GM23338 (cell line): ENCODE data around the gene STAU1. TPM values are rescaled to one million over a fixed set of nuclear protein-coding genes. Genes with fewer than 3 reads are reported as not detected.

ENCODE experiments used
- ATAC-seq: fragments of 200-7000 bp; cut with Tn5 transposase; 3 replicates; pipeline ENCODE4 v1.9.1; 2020
- DNase-seq: peaks from one replicate; pipeline ENCODE4 v3.0.0-alpha.2; 2015; ENCODE audit warnings: low spot score
- H2AFZ ChIP-seq: fragments of 200-600 bp; sonication (generic); 2 replicates; pipeline ENCODE4 v1.8.0; 2016; ENCODE audit warnings: antibody characterized with exemption, mild to moderate bottlenecking, moderate library complexity
- H3F3A ChIP-seq: fragments of 200-600 bp; sonication (generic); replicated peaks from 2 replicates; pipeline ENCODE4 v1.8.0; 2017; ENCODE audit warnings: antibody characterized with exemption, mixed run types, low read depth
- H3K27ac ChIP-seq: fragments of 200-600 bp; sonication (generic); 2 replicates; pipeline ENCODE4 v1.6.1; 2016; ENCODE audit warnings: low read depth
- H3K27me3 ChIP-seq: fragments of 200-600 bp; sonication (generic); 2 replicates; pipeline ENCODE4 v1.8.0; 2016; ENCODE audit warnings: mild to moderate bottlenecking, mixed run types, moderate library complexity; ENCODE audit not compliant: insufficient read depth
- H3K36me3 ChIP-seq: fragments of 200-600 bp; sonication (generic); 2 replicates; pipeline ENCODE4 v1.8.0; 2016; ENCODE audit warnings: mild to moderate bottlenecking; ENCODE audit not compliant: insufficient read depth
- H3K4me1 ChIP-seq: fragments of 200-600 bp; sonication (generic); 2 replicates; pipeline ENCODE4 v1.8.0; 2016; ENCODE audit warnings: mild to moderate bottlenecking, moderate library complexity; ENCODE audit not compliant: insufficient read depth
- H3K4me2 ChIP-seq: fragments of 200-600 bp; sonication (generic); 2 replicates; pipeline ENCODE4 v1.7.1; 2017; ENCODE audit warnings: mixed run types
- H3K4me3 ChIP-seq: fragments of 200-600 bp; sonication (generic); 2 replicates; pipeline ENCODE4 v1.6.1; 2016; ENCODE audit warnings: mixed run types
- H3K79me2 ChIP-seq: fragments of 200-600 bp; sonication (generic); replicated peaks from 2 replicates; pipeline ENCODE4 v1.8.0; 2017; ENCODE audit warnings: mild to moderate bottlenecking; ENCODE audit not compliant: insufficient read depth
- H3K9me2 ChIP-seq: fragments of 200-600 bp; sonication (generic); 2 replicates; pipeline ENCODE4 v1.8.0; 2017; ENCODE audit not compliant: insufficient read depth
- H4K20me1 ChIP-seq: fragments of 200-600 bp; sonication (generic); replicated peaks from 2 replicates; pipeline ENCODE4 v1.8.0; 2017; ENCODE audit warnings: mild to moderate bottlenecking; ENCODE audit not compliant: insufficient read depth
- H3K27ac Mint-ChIP-seq: 2 replicates; pipeline ENCODE4 v1.8.0; 2020; ENCODE audit warnings: inconsistent platforms, mild to moderate bottlenecking, moderate library complexity, mixed read lengths
- H3K27me3 Mint-ChIP-seq: 3 replicates; pipeline ENCODE4 v1.8.0; 2022; ENCODE audit warnings: low read depth, mild to moderate bottlenecking, moderate library complexity, mixed read lengths, inconsistent platforms; ENCODE audit not compliant: insufficient read depth, poor library complexity
- H3K36me3 Mint-ChIP-seq: 3 replicates; pipeline ENCODE4 v1.8.0; 2021; ENCODE audit warnings: low read depth, mild to moderate bottlenecking, inconsistent platforms, moderate library complexity, mixed read lengths
- H3K4me1 Mint-ChIP-seq: 3 replicates; pipeline ENCODE4 v1.8.0; 2020; ENCODE audit warnings: mild to moderate bottlenecking, inconsistent platforms, mixed read lengths
- H3K4me3 Mint-ChIP-seq: 3 replicates; pipeline ENCODE4 v1.8.0; 2021; ENCODE audit warnings: moderate library complexity, mild to moderate bottlenecking, inconsistent platforms, mixed read lengths
- H3K9me3 Mint-ChIP-seq: 3 replicates; pipeline ENCODE4 v1.8.0; 2020; ENCODE audit warnings: moderate library complexity, mild to moderate bottlenecking, inconsistent platforms, mixed read lengths
- CREB1 ChIP-seq: fragments of 250-450 bp; sonication (Bioruptor Pico); IDR thresholded peaks from 2 replicates; pipeline ENCODE4 v1.5.0; 2020; ENCODE audit warnings: low read depth, mild to moderate bottlenecking, moderate library complexity
- ETS1 ChIP-seq: IDR thresholded peaks from 2 replicates; pipeline ENCODE4 v1.6.1; 2016; ENCODE audit warnings: antibody characterized with exemption
- JUNB ChIP-seq: IDR thresholded peaks from one replicate; pipeline ENCODE4 v1.6.1; 2016; ENCODE audit warnings: antibody characterized with exemption; ENCODE audit not compliant: unreplicated experiment
- NANOG ChIP-seq: IDR thresholded peaks from 2 replicates; pipeline ENCODE4 v1.6.1; 2016; ENCODE audit warnings: antibody characterized with exemption, borderline replicate concordance
- POLR2AphosphoS5 ChIP-seq: IDR thresholded peaks from 2 replicates; pipeline ENCODE4 v1.6.1; 2016; ENCODE audit warnings: antibody characterized with exemption, low read depth
- STAT1 ChIP-seq: IDR thresholded peaks from one replicate; pipeline ENCODE4 v1.6.1; 2016; ENCODE audit warnings: antibody characterized with exemption; ENCODE audit not compliant: unreplicated experiment
- ZNF114 ChIP-seq: fragments of 250-450 bp; sonication (Bioruptor Pico); IDR thresholded peaks from 2 replicates; pipeline ENCODE4 v1.5.0; 2020; ENCODE audit warnings: mild to moderate bottlenecking, moderate library complexity
- ZNF331 ChIP-seq: fragments of 250-450 bp; sonication (Bioruptor Pico); IDR thresholded peaks from 2 replicates; pipeline ENCODE4 v1.5.0; 2020; ENCODE audit warnings: low read depth, mild to moderate bottlenecking, moderate library complexity
- polyA plus RNA-seq: library from polyadenylated mRNA; unstranded; fragments of >200 nt; fragmentation: Nextera tagmentation; extraction: Ambion mirVana; gene quantifications from 2 replicates; pipeline ENCODE4 v1.2.1, GENCODE V29; 2016
- total RNA-seq: library from RNA; depleted of rRNA; stranded (reverse); fragments of >200 nt; shearing (Covaris generic); gene quantifications from 2 replicates; pipeline ENCODE4 v1.2.3, GENCODE V29; 2014
- TF ChIP-seq, protein P1 (sequence below), 2 experiments: fragments of 200-600 bp in 1 of 2; sonication (generic) in 1 of 2; conservative IDR thresholded peaks; 2 replicates each; pipeline versions ENCODE4 v1.5.1 to v1.6.1; 2016 to 2017; ENCODE audit warnings: antibody characterized with exemption in 2 of 2, low read depth in 2 of 2, mild to moderate bottlenecking in 2 of 2, moderate library complexity in 1 of 2
- TF ChIP-seq, protein P2 (sequence below): fragments of 250-450 bp; sonication (Bioruptor Pico); IDR thresholded peaks from 2 replicates; pipeline ENCODE4 v1.5.0; 2020; ENCODE audit warnings: mild to moderate bottlenecking, moderate library complexity

The STAU1 gene
- total and polyA plus RNA-seq, 2 experiments from 2014 or later: 102 TPM

- no peak overlapping the region for H3K4me3 Mint-ChIP-seq
- Histone ChIP-seq H3K4me2 (no peak overlapping the region), H3K36me3 (peaks cover 23% of the 10 kb centered on the region; the same call in 1 of the 2 replicates), H3K79me2 (peaks cover 27% of the 10 kb centered on the region), H3K27ac (peak overlapping the region; percentile 76), H3F3A (peaks cover 8% of the 10 kb centered on the region; the same call in 1 of the 2 replicates), H3K27me3 (no peaks in the 10 kb centered on the region), H4K20me1 (peaks cover 17% of the 10 kb centered on the region), H3K4me3 (no peak overlapping the region), H3K4me1 (peaks cover 3% of the 10 kb centered on the region; the same call in 1 of the 2 replicates), H2AFZ (no peak overlapping the region), H3K9me2 (no peaks in the 10 kb centered on the region)
- H3K27me3 Mint-ChIP-seq: no peaks in the 10 kb centered on the region
- ATAC-seq (peak; percentile 79), DNase-seq (peak; percentile 79)
- H3K27ac Mint-ChIP-seq: peak overlapping the region; percentile 5; the same call in 1 of the 2 replicates
- H3K9me3 Mint-ChIP-seq: no peaks in the 10 kb centered on the region
- TF ChIP-seq NANOG (no peak), STAT1 (no peak)
- TF ChIP-seq, protein P1, sequence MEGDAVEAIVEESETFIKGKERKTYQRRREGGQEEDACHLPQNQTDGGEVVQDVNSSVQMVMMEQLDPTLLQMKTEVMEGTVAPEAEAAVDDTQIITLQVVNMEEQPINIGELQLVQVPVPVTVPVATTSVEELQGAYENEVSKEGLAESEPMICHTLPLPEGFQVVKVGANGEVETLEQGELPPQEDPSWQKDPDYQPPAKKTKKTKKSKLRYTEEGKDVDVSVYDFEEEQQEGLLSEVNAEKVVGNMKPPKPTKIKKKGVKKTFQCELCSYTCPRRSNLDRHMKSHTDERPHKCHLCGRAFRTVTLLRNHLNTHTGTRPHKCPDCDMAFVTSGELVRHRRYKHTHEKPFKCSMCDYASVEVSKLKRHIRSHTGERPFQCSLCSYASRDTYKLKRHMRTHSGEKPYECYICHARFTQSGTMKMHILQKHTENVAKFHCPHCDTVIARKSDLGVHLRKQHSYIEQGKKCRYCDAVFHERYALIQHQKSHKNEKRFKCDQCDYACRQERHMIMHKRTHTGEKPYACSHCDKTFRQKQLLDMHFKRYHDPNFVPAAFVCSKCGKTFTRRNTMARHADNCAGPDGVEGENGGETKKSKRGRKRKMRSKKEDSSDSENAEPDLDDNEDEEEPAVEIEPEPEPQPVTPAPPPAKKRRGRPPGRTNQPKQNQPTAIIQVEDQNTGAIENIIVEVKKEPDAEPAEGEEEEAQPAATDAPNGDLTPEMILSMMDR (conservative IDR thresholded peaks at IDR 0.05; ENCODE audit: low read depth in 2 of 2): peak; percentile 61 to 65
- peaks cover 46% of the 10 kb centered on the region for H3K36me3 Mint-ChIP-seq
- H3K4me1 Mint-ChIP-seq: peaks cover 11% of the 10 kb centered on the region; the same call in 2 of the 3 replicates
Measured at GRCh38 chr20:49132995-49133478, 55.1 kb downstream of the STAU1 start.

DNA sequence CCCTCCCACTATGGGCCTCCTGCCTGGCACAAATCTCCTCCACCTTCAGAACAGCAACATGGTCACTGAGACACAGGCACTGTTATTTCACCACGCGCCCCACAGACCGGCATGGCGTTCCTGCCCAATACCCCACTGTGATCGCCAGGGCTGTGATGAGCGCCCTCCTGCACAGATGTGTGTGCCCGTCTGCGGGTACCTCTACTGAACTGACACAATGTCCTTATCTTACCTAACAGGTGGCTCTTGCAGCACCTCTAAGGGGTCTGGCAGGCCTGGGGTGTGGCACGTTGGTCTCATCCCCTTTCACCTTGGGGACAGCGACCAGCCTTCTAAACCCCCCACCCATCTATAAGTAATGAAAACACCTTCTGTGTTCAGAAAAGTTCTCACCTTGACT, 64.2 kb downstream of the STAU1 start:
- H3K27me3 Mint-ChIP-seq: no peaks in the 10 kb centered on the region
- ATAC-seq (no peak), DNase-seq (no peak)
- peaks cover 37% of the 10 kb centered on the region; the same call in 1 of the 2 replicates for H3K36me3 ChIP-seq
- no peaks in the 10 kb centered on the region for H3K9me3 Mint-ChIP-seq
- 0 out of 2 replicates have a peak, but pooled peaks cover 5% of the 10 kb centered on the region for H3K79me2 ChIP-seq
- no peaks in the 10 kb centered on the region for H3K4me1 Mint-ChIP-seq
- no peak overlapping the region for H3K4me3 Mint-ChIP-seq
- peaks cover 3% of the 10 kb centered on the region; the same call in 1 of the 2 replicates for H3F3A ChIP-seq
- H3K4me1 ChIP-seq: no peaks in the 10 kb centered on the region
- H3K36me3 Mint-ChIP-seq: peaks cover 68% of the 10 kb centered on the region
- no peak overlapping the region for H3K27ac ChIP-seq
- H3K4me2 ChIP-seq: no peak overlapping the region
- H2AFZ ChIP-seq: no peak overlapping the region
- H3K27me3 ChIP-seq: no peaks in the 10 kb centered on the region
- no peaks in the 10 kb centered on the region for H3K9me2 ChIP-seq
- no peak overlapping the region for H3K4me3 ChIP-seq
- H3K27ac Mint-ChIP-seq: no peak overlapping the region
- H4K20me1 ChIP-seq: peaks cover 11% of the 10 kb centered on the region
- TF ChIP-seq, protein P2, sequence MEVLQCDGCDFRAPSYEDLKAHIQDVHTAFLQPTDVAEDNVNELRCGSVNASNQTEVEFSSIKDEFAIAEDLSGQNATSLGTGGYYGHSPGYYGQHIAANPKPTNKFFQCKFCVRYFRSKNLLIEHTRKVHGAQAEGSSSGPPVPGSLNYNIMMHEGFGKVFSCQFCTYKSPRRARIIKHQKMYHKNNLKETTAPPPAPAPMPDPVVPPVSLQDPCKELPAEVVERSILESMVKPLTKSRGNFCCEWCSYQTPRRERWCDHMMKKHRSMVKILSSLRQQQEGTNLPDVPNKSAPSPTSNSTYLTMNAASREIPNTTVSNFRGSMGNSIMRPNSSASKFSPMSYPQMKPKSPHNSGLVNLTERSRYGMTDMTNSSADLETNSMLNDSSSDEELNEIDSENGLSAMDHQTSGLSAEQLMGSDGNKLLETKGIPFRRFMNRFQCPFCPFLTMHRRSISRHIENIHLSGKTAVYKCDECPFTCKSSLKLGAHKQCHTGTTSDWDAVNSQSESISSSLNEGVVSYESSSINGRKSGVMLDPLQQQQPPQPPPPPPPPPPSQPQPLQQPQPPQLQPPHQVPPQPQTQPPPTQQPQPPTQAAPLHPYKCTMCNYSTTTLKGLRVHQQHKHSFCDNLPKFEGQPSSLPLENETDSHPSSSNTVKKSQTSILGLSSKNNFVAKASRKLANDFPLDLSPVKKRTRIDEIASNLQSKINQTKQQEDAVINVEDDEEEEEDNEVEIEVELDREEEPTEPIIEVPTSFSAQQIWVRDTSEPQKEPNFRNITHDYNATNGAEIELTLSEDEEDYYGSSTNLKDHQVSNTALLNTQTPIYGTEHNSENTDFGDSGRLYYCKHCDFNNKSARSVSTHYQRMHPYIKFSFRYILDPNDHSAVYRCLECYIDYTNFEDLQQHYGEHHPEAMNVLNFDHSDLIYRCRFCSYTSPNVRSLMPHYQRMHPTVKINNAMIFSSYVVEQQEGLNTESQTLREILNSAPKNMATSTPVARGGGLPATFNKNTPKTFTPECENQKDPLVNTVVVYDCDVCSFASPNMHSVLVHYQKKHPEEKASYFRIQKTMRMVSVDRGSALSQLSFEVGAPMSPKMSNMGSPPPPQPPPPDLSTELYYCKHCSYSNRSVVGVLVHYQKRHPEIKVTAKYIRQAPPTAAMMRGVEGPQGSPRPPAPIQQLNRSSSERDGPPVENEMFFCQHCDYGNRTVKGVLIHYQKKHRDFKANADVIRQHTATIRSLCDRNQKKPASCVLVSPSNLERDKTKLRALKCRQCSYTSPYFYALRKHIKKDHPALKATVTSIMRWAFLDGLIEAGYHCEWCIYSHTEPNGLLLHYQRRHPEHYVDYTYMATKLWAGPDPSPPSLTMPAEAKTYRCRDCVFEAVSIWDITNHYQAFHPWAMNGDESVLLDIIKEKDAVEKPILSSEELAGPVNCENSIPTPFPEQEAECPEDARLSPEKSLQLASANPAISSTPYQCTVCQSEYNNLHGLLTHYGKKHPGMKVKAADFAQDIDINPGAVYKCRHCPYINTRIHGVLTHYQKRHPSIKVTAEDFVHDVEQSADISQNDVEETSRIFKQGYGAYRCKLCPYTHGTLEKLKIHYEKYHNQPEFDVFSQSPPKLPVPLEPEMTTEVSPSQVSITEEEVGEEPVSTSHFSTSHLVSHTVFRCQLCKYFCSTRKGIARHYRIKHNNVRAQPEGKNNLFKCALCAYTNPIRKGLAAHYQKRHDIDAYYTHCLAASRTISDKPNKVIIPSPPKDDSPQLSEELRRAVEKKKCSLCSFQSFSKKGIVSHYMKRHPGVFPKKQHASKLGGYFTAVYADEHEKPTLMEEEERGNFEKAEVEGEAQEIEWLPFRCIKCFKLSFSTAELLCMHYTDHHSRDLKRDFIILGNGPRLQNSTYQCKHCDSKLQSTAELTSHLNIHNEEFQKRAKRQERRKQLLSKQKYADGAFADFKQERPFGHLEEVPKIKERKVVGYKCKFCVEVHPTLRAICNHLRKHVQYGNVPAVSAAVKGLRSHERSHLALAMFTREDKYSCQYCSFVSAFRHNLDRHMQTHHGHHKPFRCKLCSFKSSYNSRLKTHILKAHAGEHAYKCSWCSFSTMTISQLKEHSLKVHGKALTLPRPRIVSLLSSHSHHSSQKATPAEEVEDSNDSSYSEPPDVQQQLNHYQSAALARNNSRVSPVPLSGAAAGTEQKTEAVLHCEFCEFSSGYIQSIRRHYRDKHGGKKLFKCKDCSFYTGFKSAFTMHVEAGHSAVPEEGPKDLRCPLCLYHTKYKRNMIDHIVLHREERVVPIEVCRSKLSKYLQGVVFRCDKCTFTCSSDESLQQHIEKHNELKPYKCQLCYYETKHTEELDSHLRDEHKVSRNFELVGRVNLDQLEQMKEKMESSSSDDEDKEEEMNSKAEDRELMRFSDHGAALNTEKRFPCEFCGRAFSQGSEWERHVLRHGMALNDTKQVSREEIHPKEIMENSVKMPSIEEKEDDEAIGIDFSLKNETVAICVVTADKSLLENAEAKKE: no peak
- TF ChIP-seq POLR2AphosphoS5 (no peak), ETS1 (no peak), STAT1 (no peak), ZNF331 (CRISPR knock-in tag) (no peak), NANOG (no peak), CREB1 (CRISPR knock-in tag) (no peak), ZNF114 (CRISPR knock-in tag) (no peak), JUNB (no peak)
- TF ChIP-seq, protein P1 (conservative IDR thresholded peaks at IDR 0.05; ENCODE audit: low read depth in 2 of 2): no peak
